NCI-H2029 (cell line): Measurements from ENCODE around the gene FMO1.
"Not testable (repeated sequence)": the region's sequence is repeated elsewhere in the genome, so short reads cannot be mapped to it uniquely, and the experiment has no call there.

Experiments used
- DNase-seq: peaks from one replicate; lab custom pipeline; 2025; lab: John Stamatoyannopoulos, UW

FMO1 gene

GRCh38 chr1:171279678-171280077 lies 31.4 kb downstream of the FMO1 start:
- DNase-seq = no peak

GRCh38 chr1:171280599-171280998 lies 32.3 kb downstream of the FMO1 start:
- DNase-seq = no peak

GRCh38 chr1:171286032-171286705 lies 37.9 kb downstream of the FMO1 start:
- no peak for DNase-seq

GRCh38 chr1:171290621-171291020 lies 42.3 kb downstream of the FMO1 start:
- no peak for DNase-seq

GRCh38 chr1:171292799-171293198 lies 44.5 kb downstream of the FMO1 start:
- DNase-seq = no peak

GRCh38 chr1:171295383-171295782 lies 47.1 kb downstream of the FMO1 start:
- not testable (repeated sequence) for DNase-seq

- DNase-seq = no peak
Observed at GRCh38 chr1:171295821-171296220, 47.5 kb downstream of the FMO1 start.

DNA sequence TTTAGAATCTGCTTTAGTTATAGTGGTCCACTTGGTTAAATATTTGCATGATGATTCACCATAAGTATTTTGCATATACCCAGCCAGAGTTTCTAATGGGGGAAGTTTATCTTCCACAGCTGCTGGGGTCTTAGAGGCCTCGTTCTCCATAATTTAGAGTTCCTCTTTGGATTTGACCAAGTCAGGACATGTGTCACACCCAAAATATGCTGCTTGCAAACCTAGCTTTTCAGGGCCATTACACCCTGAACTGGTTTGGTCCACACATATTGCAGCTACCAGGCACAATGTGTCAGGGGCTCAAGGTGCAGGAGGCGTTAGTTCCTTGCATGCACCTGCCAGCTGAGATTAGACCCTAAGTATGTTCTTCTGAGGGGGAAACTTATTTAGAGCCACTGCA lies 48.6 kb downstream of the FMO1 start:
- DNase-seq = no peak

- no peak for DNase-seq
Observed at GRCh38 chr1:171298696-171299095, 50.4 kb downstream of the FMO1 start.

DNA sequence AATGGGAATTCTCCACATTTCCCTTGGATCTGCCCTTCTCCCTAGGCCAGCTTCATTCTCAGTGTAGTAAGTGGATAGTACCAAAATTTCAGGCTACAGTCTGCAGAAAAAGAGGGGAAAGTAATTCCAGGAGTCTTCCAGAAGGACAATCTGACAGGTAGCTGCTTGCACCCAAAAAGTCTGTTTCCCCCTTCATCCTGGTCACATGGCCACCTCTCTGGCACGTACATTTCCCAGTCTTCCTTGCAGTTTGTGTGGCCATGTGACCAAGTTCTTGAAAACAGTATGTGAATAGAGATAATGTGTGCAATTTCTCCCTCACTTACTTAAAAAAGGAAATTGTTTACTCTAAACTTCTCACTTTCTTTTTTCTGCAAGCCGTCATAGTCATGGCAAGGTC lies 51.0 kb downstream of the FMO1 start:
- DNase-seq = no peak

GRCh38 chr1:171300401-171300800 lies 52.1 kb downstream of the FMO1 start:
- DNase-seq = no peak

GRCh38 chr1:171310661-171311087 lies 62.4 kb downstream of the FMO1 start:
- DNase-seq = no peak

GRCh38 chr1:171311771-171312558 lies 63.7 kb downstream of the FMO1 start:
- no peak for DNase-seq

GRCh38 chr1:171313319-171313834 lies 65.1 kb downstream of the FMO1 start:
- DNase-seq = no peak

- DNase-seq = peak; percentile 40
Observed at GRCh38 chr1:171313835-171314320, 65.6 kb downstream of the FMO1 start, which contains the start of gene FMO4. Gene FMO4, plus strand, starts transcription at chr1:171314183. Its CDS starts 5,643 bp downstream, at chr1:171319826.

DNA sequence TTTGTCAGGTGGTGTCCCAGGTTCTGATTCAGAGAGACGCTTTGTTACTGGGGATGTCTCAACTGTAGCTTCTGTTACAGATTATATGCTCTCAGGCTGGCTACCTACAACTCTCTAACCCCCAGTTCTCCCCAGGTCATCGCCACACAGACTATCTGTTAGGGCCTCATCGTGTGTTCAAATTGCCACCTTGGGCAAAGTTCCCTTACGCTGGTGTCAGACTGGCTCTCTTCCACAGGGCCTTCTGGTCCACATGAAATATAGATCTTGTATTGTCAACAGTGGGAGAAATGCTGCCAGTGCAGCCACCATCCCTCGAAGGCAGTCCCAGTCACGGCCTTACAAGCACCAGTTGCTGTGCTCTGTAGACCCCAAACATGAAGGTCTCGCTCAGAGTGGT lies 81.0 kb downstream of the FMO1 start:
- DNase-seq = no peak

GRCh38 chr1:171334024-171334640 lies 85.8 kb downstream of the FMO1 start:
- DNase-seq = no peak
